SK-N-MC (cell line): Measurements from ENCODE around the gene SPG21.

Source experiments
- EZH2 ChIP-seq: fragments of 200-600 bp; sonication (generic); IDR thresholded peaks from one replicate; pipeline ENCODE4 v1.6.1; 2017; ENCODE audit warnings: antibody characterized with exemption
- POLR2AphosphoS5 ChIP-seq: IDR thresholded peaks from 2 replicates; pipeline ENCODE4 v1.6.1; 2012; ENCODE audit warnings: mild to moderate bottlenecking, low read depth, low read length, borderline replicate concordance

- TF ChIP-seq EZH2, result no peak
- no peak for TF ChIP-seq POLR2AphosphoS5
Observed at GRCh38 chr15:64938192-64938591, 51.5 kb downstream of the SPG21 start.
